ENCODE results near the gene NAGA. TPM values are rescaled to one million over a fixed set of nuclear protein-coding genes. Genes with fewer than 3 reads are reported as not detected.
"Not testable (repeated sequence)": the region's sequence is repeated elsewhere in the genome, so short reads cannot be mapped to it uniquely, and the experiment has no call there.

Gene NAGA
- polyA plus RNA-seq (ENCODE audit: insufficient read length in 4 of 4): 10 to 100 TPM; 27.1 to 33.2 (median 27.7) TPM

DNA sequence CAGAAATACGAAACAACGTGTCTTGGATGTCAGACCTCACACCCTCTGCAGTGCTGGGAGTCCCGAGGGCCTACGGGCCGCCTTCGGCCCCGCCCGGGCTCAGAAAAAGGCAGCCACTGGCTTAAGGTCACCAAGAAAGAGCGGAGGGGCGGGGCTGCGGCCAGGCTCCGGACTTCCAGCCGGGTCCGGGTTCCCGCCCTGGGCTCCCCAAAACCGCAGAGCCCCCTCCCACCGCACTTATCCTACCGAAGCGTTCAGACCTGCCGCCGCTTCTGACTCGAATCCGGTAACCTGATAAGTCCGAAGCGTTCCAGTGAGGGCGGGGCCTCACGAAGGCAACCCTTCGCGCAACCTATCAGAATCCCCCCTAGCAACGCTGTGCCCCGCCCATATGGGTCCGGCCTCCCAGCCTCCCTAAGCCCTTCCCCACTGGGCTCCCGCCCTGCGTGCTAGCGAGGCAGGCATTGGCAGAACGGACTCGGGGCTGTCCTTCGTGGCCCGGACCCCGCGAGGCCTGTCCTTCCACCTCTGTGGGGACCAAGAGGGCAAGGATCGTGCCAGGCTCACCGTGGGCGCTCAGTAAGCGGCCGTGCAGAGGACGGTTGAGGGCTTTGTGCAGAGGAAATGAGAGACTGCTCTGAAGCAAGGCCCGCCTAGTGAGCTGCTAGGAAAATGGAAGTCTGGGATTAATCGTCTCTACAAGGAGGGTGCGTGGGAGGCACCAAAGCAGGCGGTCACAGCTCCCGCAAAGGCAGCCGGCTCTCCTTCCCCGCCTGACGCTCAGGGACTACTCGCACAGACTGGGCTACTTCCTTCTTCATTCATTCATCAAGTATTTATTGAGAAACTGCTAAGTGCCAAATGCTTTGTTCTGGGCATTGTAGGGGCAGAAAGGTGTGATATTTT, at the start of gene NAGA:
NAGA (minus strand) TSS at position 296 of the 906 bp plus-strand sequence. CDS start 515 bp downstream, outside the sequence.
- DNase-seq (ENCODE audit: low read depth in 4 of 4, low spot score in 3 of 4): peak; percentile 89 to 94 (median 92)

DNA sequence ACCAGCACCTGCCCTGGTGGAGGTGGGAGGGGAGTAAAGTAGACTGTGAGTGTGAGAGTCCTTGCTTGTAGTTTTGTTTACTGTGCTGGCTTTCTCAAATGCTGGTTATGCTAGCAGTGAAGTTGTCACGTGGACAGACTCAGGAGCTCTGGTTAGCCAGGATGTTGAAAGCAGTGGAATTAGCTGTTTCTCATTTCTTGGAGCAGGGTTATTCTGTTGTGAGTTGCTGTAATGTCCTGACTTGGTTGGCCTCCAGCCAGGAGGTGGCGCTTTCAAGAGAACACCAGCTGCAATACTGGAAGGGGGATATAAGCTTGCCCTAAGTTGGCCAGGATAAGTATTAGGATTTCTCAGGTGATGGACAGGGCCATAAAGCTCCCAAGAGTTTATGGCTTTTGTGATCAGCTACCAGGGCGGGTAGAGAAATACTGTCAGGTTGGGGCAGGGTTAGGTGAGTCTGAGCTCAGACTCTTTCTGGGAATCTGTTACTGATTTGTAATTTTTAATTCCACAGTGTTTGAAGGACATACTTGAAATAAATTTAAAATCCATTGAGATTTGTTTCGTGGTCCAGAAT, 46.3 kb upstream of the NAGA start:
- no peak for DNase-seq (ENCODE audit: low read depth in 4 of 4, low spot score in 3 of 4)

DNA sequence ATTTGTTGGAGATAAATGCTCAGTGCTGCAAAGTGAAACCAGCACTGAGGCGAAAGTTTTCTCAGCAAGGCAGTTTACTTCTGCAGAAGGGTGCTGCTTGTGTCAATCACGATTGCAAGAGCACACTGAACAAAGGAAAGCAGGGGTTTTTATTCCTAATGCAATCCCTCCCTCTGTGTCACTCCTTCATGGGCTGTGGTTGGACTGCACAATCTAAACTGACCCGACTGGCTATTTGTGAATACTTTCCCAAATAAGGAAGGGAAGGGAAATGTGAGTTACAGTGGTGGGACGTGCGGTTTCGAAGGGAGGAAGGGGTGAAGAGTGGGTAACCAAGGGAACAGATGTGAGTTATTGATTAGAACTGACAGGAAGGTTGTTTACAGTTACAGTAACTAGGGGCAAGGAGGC, 44.8 kb upstream of the NAGA start:
- not testable (repeated sequence) for DNase-seq (ENCODE audit: low read depth in 4 of 4, low spot score in 3 of 4)

DNA sequence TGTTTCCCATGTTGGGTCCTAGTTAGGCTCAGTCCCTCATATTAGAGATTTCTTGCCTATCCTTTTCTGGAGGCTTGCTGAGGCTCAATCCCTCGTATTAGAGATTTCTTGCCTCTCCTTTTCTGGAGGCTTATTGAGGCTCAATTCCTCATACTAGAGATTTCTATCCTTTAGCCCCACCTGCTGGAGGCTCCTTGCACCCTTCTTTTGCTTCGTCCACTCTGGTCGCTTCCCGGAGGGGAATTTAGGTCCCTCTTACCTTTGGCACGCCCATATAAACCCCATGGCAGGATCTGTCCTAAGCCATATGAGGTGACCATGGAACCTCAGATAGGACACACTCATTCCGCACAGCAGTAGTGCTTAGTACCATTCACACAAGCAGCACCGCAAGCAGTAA, 44.1 kb upstream of the NAGA start:
- DNase-seq (ENCODE audit: low read depth in 4 of 4, low spot score in 3 of 4): no peak

DNA sequence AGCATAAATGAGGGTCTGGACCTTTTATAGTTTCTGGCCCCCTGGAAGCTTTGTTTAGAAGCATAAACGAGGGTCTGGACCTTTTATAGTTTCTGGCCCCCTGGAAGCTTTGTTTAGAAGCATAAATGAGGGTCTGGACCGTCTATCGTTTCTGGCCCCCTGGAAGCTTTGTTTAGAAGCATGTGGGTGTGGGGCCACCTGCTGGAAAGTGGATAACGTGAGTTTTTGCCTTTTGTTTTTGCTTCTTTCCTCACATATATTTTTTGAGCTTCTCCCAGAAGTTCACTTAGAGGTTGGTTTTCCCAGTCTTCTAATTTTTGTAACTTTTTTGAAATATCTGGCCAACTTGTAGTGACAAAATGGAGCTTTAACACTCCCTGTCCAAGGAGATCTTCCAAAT, 42.2 kb upstream of the NAGA start:
- not testable (repeated sequence) for DNase-seq (ENCODE audit: low read depth in 4 of 4, low spot score in 3 of 4)

DNA sequence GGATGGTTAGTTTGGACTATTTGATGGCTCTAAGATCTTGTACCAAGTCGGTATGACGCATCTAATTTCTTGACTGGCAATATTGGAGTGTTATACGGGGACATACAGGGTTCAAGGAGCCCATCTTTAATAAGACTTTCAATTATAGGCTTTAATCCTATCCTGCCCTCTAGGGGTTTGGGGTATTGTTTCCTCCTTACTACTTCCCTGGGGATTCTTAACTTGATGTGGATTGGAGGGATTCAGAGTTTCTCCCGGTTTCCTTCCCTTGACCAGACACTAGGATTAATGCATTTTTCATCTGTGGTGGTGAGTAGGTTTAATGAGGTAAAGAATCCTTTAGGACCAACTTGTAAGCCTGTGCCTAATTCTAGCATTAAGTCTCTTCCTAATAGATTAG, 41.2 kb upstream of the NAGA start:
- no peak for DNase-seq (ENCODE audit: low read depth in 4 of 4, low spot score in 3 of 4)

DNA sequence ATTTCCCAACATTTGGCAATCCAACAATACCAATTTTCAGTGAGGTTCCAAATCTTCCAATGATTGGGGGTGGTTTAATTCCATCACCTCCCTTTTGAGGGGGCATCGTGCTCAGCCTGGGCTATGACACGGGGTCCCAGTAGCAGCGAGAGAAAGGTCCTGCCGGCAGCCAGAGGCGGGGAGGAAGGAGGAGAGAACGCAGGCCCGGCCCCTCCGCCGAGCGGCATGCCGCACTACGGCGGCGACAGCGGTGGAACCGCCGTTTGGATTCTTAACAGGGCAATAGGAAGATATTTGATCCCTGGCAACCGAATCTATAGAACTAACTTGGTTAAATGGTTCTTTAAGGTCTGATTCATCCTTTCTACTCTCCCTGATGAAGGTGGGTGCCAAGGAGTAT, 38.2 kb upstream of the NAGA start:
- no peak for DNase-seq (ENCODE audit: low read depth in 4 of 4, low spot score in 3 of 4)

DNA sequence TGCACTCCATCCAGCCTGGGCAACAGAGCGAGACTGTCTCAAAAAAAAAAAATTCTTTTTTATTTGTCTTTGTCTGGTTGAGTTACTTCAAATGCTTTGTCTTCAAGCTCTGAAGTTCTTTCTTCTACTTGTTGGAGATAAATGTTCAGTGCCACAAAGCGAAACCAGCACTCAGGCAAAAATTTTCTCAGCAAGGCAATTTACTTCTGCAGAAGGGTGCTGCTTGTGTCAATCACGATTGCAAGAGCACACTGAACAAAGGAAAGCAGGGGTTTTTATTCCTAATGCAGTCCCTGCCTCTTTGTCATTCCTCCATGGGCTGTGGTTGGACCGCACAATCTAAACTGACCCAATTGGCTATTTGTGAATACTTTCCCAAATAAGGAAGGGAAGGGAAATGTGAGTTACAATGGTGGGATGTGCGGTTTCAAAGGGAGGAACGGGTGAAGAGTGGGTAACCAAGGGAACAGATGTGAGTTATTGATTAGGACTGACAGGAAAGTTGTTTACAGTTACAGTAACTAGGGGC, 33.8 kb upstream of the NAGA start:
- DNase-seq (ENCODE audit: low read depth in 4 of 4, low spot score in 3 of 4): not testable (repeated sequence)

DNA sequence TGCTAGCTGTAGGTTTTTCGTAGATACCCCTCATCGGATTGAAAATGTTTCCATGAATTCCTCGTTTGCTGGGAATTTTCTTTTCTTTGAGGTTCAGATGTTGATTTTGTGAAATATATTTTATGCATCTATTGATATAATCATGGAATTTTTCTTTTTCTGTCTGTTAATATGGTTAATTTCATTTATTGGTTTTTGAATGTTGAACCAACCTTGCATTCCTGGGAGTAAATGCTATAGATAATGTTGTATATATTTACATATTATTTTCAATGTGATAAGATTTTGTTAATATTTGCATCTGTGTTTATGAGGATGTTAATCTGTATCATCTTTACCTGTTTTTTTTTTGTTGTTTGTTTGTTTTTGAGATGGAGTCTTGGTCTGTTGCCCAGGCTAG, 30.6 kb upstream of the NAGA start:
- DNase-seq (ENCODE audit: low read depth in 4 of 4, low spot score in 3 of 4): no peak

DNA sequence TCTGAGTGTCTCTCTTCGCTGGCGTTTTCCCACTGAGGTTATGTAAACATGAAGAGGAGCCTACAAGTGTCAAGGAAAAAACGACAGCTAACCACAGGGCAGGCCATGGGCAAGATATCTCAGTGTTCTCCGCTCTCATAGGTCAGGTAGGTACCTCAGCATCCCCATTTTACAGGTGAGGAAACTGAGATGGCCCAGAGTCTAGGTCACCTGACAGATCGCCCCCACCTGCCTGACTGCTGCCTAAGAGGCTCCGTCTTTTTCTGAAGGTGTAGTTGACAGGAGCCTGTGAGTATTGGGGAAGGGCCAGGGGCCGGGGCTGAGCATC, 20.8 kb upstream of the NAGA start:
- no peak for DNase-seq (ENCODE audit: low read depth in 4 of 4, low spot score in 3 of 4)

DNA sequence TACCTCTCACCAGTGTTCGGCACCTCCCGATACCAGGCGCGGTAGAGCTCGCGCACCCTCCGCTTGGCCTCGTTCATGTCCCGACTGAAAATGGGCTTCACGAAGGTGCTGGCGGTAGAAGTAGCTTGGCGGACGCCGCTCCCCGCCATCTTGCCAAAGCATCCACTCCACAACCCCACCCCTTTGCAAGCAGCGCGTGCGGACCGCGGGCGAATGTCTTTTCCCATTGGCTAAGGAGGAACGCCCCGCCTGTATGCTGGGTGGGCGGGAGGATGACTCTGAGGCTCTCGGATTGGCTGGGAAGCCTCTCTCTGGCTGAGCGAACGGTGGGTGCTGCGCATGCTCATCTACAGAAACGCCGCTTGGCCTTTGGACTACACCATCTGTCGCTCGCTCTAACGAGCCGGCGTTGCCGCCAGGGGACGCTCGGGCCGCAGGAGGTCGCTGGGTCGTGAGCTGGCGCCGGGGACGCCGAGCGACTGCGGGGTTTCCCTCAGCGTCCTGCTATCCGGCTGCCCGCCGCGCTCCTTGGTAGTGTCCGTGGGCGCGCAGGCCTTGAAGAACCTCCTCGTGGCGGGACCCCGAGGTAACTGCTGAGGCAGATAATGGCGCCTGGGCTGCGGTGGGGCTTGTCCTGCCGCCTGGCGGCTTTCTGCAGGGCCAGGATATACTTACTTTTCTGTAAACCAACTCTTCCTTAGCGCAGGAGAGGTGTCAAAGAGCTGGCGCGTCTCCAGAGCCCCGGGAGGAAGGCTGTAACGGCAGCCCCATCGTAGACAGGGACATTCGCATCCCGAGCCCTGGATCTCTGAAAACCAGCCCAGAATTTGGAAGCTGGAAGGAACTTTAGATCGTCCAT, 20.2 kb upstream of the NAGA start, which contains the start of gene NDUFA6:
NDUFA6 (minus strand) TSS at position 177 of the 859 bp plus-strand sequence; CDS start at position 149, 28 bp downstream.
- DNase-seq (ENCODE audit: low read depth in 4 of 4, low spot score in 3 of 4): peak; percentile 96 to 99 (median 98)

DNA sequence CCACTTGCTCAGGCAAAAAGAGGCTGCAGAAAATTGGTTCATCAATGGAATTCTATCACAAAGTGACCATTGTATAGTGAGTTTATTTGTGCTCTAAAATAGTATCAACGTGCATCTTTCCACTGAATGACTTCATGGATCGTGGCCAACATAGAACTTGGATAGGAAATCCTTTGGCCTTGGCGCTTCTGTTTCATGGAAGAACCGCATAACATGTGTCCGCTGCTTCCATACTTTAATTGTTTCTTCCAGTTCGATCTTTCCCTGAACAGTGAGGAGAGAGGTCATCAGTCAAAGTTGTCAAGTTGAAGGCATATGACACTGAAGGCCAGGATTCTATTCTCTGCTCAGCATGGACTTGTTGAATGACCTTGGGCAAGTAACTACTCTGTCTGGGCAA, 15.4 kb upstream of the NAGA start:
- no peak for DNase-seq (ENCODE audit: low read depth in 4 of 4, low spot score in 3 of 4)

DNA sequence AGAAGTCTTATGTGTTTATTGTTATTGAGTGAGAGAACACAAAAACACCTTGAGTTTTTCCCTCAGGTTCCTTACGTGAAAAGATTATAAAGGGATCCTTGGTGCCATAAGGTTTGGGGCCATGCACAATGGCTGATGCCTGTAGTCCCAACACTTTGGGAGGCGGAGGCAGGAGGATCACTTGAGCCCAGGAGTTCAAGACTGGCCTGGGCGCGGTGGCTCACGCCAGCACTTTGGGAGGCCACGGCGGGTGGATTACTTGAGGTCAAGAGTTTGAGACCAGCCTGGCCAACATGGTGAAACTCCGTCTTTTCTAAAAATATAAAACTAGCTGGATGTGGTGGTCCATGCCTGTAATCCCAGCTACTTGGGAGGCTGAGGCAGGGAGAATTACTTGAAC, 14.3 kb upstream of the NAGA start:
- DNase-seq (ENCODE audit: low read depth in 4 of 4, low spot score in 3 of 4): no peak

DNA sequence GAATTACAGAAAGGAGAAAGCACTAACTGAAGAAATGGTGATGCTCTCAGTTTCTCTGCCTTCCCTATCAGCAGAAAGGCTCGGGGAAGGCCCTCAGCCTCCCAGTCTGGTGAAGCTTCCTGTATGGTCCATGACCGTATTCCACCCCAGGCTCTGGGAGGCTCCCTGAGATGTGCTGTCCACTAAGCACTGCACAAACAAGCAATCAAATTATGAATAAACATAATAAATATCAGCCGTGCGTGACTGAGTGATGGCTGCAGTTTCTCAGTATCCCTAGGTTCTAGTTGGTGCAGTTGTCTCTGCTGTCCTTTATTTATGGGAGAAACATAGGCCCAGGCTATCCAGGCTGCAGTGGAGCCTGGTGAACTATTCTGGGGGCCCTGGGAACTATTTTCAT, 12.5 kb upstream of the NAGA start:
- DNase-seq (ENCODE audit: low read depth in 4 of 4, low spot score in 3 of 4): no peak

DNA sequence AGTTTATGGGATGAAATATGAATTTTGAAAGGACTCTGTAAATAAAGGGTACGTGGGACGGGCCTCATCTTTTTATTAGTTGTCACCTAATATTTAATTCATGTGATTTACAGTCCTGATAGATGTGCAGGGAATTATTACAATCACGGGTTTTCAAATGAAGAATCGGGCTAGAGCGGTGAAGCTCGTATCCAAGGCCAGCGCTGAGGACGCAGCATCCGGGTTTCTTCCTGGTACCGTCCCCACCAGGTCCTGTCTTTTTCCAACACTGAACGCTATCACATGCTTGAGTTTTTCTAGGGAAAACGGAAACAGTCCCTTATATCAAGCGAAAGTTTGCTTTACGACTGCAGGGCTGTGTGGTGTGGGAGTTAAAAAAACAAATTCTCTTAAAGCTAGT, 9.7 kb upstream of the NAGA start:
- no peak for DNase-seq (ENCODE audit: low read depth in 4 of 4, low spot score in 3 of 4)

DNA sequence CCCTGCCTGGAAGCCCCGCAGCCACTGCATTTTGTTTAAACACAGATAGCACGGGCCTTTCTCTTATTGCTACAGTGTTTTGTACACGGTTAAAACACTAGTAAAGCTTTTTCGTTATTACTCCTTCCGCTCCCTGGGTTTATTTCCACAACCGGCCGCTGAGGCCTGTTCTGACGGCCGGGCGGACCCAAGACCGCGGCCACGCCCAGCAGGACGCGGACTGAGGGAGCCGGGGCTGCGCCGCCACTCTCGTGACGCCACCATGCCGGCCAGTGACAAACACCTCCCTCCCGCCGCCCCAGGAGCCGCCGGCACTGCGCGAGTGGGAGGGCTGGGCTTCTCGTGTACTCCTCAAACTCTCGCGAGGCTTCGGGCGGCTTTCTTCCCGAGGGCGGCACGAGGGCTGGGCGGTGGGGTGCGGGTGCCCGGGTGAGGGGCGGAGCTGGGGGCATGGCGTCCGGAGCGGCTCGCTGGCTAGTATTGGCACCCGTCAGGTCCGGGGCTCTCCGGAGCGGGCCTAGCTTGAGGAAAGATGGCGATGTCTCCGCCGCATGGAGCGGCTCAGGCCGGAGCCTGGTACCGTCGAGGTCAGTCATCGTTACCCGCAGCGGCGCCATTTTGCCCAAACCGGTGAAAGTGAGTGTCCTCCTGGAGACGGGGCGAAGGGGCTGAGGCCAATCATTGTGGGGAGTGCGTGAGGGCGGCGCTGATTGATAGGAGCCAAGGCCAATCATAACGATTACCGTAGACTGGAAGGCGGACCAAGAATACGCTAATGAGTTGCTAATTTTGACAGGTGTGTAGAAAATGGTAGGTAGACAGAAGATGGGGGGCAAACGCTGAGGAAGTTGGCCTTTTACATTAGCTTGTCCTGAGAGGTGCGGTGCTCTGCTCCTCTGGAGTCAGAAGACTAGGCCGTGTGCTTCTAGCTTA, 9.0 kb upstream of the NAGA start, which contains the start of gene SMDT1:
SMDT1 (plus strand) TSS at position 382 of the 933 bp plus-strand sequence; CDS start at position 451, 69 bp downstream.
- DNase-seq (ENCODE audit: low read depth in 4 of 4, low spot score in 3 of 4): peak; percentile 95 to 97 (median 96)

DNA sequence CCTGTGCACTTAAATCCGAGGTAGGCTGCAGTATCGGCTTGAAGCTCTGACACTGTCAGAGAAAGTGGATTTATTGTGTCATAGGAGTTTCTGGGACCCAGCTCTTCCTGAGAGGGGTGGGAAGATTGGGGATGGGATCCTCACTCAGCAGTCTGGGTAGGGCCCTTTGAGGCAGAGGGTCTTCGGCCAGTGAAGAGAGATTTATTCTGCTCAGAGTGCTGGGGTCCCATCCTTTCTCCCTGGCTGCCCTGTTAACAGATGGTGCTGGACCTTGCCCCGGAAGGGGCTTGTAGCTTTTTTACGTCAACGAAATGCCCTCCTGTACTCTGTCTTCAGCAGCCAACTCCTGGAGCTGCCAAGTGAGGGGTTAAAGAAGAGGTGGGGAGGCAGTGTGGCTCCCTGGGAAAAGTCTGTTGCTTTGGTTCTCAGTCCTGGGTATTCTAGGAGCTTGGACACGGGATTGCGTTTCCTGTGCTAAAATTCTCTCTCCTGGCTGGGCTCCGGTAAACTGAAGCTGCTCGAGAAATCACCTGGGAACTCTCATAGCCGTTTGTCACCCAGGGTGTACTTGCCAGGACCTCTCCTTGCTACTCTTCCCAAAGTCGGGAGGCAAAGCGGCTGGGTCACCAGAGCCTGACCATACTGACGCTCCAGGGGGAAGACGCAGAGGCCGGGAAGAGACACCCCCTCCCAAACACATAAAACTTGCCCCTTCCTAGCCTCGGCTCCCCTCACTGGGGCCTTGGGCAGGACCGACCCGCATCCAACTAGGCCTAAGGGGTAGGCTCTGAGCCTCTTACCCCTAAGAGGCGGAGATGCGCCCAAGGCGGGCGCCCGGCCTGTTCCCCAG, 8.1 kb upstream of the NAGA start:
- DNase-seq (ENCODE audit: low read depth in 4 of 4, low spot score in 3 of 4): no peak

DNA sequence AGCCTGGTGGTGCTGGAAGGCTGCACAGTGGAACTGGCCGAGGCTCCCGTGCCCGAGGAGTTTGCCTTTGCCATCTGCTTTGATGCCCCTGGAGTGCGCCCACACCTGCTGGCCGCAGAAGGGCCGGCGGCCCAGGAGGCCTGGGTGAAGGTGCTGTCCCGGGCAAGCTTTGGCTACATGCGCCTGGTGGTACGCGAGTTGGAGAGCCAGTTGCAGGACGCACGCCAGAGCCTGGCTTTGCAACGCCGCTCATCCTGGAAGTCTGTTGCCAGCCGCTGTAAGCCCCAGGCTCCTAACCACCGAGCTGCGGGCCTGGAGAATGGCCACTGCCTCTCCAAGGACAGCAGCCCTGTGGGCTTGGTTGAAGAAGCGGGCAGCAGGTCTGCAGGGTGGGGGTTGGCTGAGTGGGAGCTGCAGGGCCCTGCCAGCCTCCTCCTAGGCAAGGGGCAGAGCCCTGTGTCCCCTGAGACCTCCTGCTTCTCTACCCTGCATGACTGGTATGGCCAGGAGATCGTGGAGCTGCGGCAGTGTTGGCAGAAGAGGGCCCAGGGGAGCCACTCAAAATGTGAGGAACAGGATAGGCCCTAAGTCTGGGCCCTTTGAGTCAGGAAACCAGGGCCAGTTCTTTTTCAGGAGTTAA, 7.0 kb upstream of the NAGA start:
- no peak for DNase-seq (ENCODE audit: low read depth in 4 of 4, low spot score in 3 of 4)
